ENCODE measurements around the gene SLC6A19.
"Not testable (repeated sequence)": the region's sequence is repeated elsewhere in the genome, so short reads cannot be mapped to it uniquely, and the experiment has no call there.

SLC6A19 gene

GRCh38 chr5:1257363-1257762, 56.0 kb downstream of the SLC6A19 start:
- DNase-seq, result no peak

GRCh38 chr5:1257841-1258240, 56.4 kb downstream of the SLC6A19 start:
- DNase-seq, result no peak
- TF ChIP-seq GATA1 (IDR thresholded peaks at IDR 0.05; ENCODE audit: low read depth, low read length) (no peak), POLR2A (IDR thresholded peaks at IDR 0.05; ENCODE audit: low read length) (no peak)

More at GRCh38 chr5:1257363-1257762, 56.0 kb downstream of the SLC6A19 start:
- TF ChIP-seq POLR2A (IDR thresholded peaks at IDR 0.05; ENCODE audit: low read length) (no peak), GATA1 (IDR thresholded peaks at IDR 0.05; ENCODE audit: low read depth, low read length) (no peak)

GRCh38 chr5:1259806-1260480, 58.5 kb downstream of the SLC6A19 start:
- DNase-seq, result no peak
- TF ChIP-seq POLR2A (IDR thresholded peaks at IDR 0.05; ENCODE audit: low read length), result no peak
- TF ChIP-seq GATA1 (IDR thresholded peaks at IDR 0.05; ENCODE audit: low read depth, low read length), result no peak

GRCh38 chr5:1261643-1262042, 60.2 kb downstream of the SLC6A19 start:
- TF ChIP-seq GATA1 (IDR thresholded peaks at IDR 0.05; ENCODE audit: low read depth, low read length) (no peak), POLR2A (IDR thresholded peaks at IDR 0.05; ENCODE audit: low read length) (no peak)

GRCh38 chr5:1262381-1262780, 61.0 kb downstream of the SLC6A19 start:
- no peak for TF ChIP-seq POLR2A (IDR thresholded peaks at IDR 0.05; ENCODE audit: low read length)
- no peak for DNase-seq

More at GRCh38 chr5:1261643-1262042, 60.2 kb downstream of the SLC6A19 start:
- DNase-seq, result no peak

GRCh38 chr5:1264211-1264610, 62.8 kb downstream of the SLC6A19 start:
- DNase-seq, result no peak
- no peak for TF ChIP-seq GATA1 (IDR thresholded peaks at IDR 0.05; ENCODE audit: low read depth, low read length)
- TF ChIP-seq POLR2A (IDR thresholded peaks at IDR 0.05; ENCODE audit: low read length), result no peak

DNA sequence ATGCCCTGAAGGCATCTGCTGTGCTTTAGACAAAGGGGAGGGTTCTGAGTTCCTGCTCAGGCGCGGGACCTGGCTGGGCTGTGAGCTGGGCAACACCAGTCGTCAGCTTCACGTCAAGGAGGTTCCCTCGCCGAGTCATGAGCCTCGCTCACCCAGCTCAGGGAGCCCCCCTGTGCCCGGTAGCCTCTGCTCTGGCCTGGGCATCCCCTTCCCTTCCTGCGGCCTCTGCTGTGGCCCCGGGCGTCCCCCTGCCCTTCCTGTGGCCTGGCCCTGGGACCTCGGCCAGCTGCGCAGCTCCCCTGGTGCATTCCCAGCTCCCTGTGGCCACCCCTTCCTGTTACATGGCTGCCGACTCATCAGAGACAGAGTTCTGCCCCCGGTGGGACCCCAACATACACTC, 63.6 kb downstream of the SLC6A19 start:
- no peak for TF ChIP-seq GATA1 (IDR thresholded peaks at IDR 0.05; ENCODE audit: low read depth, low read length)
- no peak for TF ChIP-seq POLR2A (IDR thresholded peaks at IDR 0.05; ENCODE audit: low read length)
- no peak for DNase-seq

DNA sequence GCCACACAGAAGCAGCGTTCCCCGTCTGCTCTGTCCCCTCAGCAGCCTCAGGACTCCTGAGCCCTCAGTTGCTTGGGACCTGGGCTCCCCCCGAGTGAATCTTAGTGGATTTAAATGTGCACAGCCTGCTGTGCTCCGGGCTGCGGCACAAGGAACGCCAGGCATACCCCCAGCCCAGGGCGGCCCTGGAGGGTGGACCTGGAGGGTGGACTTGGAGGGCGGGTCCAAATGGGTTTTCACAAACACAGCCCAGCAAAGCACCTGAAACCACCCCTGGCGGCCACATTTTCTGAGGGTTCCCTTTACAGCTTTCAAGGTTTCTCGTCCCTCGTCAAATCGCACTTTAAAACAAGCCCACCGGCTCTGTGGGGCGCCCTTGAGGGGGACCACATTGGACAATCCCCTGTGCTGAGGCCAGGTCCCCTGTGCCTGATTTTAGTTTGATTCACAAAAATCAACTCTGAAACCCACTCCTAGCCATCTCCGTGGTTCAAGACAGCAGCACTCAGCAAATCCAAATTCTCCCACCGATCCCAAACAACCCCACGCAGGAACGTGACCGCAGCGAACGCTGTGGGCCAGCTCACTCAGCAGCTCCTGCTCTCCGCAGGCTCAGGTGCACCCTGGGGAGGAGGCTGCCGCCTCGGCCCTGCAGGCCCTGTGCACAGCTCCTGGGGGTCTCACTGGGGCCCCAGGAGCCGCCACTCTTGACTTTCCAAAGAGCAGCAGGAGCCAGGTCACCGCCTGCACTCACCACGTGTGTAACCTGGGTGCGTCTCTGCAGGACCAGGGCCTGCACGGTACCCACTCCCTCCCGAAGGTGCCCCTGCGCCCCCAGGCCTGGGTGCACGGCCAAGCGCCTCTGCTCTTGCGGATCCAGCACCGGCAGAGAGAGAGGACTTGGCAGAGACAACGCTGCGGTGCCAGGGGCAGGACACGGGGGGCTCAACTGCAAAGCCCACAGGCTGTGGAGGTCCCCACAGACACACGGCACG, 64.4 kb downstream of the SLC6A19 start:
- DNase-seq, result no peak
- TF ChIP-seq GATA1 (IDR thresholded peaks at IDR 0.05; ENCODE audit: low read depth, low read length) (no peak), POLR2A (IDR thresholded peaks at IDR 0.05; ENCODE audit: low read length) (no peak)

DNA sequence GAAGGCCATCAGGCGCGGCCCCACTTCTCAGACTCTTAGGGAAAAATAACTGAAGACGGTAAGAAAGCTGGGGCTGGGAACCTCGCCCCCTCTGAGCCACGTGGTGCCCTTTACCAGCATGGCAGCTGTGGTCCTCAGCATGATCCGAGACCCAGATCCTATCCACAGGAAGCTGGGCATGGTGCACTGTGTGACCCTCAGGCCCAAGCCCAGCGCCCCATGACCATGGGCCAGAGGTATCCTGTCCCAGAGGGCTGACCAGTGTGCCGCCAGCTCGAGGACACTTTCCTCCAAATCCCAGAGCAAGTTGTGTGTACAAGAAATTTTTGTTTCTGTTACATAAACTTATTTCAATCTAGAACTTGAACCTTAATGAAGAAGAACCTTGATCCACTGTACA, 65.4 kb downstream of the SLC6A19 start:
- TF ChIP-seq POLR2A (IDR thresholded peaks at IDR 0.05; ENCODE audit: low read length), result no peak
- no peak for TF ChIP-seq GATA1 (IDR thresholded peaks at IDR 0.05; ENCODE audit: low read depth, low read length)

GRCh38 chr5:1267464-1267863, 66.1 kb downstream of the SLC6A19 start:
- not testable (repeated sequence) for DNase-seq

More for the DNA sequence above, 65.4 kb downstream of the SLC6A19 start:
- DNase-seq, result no peak

DNA sequence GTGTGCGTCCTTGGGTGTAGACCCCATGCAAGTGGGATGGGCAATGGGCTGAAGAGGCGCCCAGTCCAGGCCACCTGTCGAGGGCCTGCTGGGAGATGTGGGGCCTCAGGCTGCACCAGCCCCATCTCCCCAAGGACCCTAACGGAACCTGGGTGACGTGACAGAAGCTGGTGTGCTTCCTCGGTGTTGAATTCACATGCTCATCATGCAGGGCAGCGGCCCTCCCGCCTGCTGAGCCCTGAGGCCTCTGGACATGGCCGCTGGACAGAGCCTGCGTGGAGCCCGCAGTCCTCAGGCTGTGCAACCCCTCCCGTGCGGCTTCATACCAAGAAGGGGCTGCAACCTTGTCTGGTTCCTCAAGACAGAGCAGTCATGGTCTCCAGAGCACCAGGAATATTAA, 66.7 kb downstream of the SLC6A19 start:
- no peak for TF ChIP-seq GATA1 (IDR thresholded peaks at IDR 0.05; ENCODE audit: low read depth, low read length)
- no peak for TF ChIP-seq POLR2A (IDR thresholded peaks at IDR 0.05; ENCODE audit: low read length)
- DNase-seq, result no peak

GRCh38 chr5:1268666-1269065, 67.3 kb downstream of the SLC6A19 start:
- no peak for TF ChIP-seq POLR2A (IDR thresholded peaks at IDR 0.05; ENCODE audit: low read length)
- TF ChIP-seq GATA1 (IDR thresholded peaks at IDR 0.05; ENCODE audit: low read depth, low read length), result no peak
- no peak for DNase-seq

DNA sequence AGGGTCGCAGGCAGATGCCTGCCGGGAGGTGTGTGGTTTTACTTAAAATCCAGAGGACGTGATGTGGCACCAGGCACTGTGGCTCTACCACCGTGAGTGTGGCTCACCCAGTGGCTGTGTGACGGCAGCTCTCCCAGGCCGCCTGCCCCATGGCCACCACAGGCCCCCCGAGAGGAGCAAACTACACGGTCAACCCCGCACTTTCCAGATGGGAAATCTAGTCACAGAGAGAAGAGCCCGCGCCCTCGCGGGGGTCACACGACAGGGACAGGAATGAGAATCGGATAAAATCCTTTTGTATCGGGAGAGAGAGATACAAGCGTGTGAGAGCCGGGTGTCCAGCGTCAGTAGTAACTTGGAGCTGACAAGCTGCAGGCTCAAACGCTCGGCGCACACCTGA, 69.0 kb downstream of the SLC6A19 start:
- TF ChIP-seq GATA1 (IDR thresholded peaks at IDR 0.05; ENCODE audit: low read depth, low read length) (no peak), POLR2A (IDR thresholded peaks at IDR 0.05; ENCODE audit: low read length) (no peak)

More for the DNA sequence above, 69.0 kb downstream of the SLC6A19 start:
- no peak for DNase-seq

All from erythroblast (primary cell).